ENCODE results near the gene ZMYM4. TPM values are rescaled to one million over a fixed set of nuclear protein-coding genes. Genes with fewer than 3 reads are reported as not detected.

ZMYM4 gene
- polyA plus RNA-seq, 1 experiment = 58.3 TPM

GRCh38 chr1:35406103-35406502 lies 137.6 kb downstream of the ZMYM4 start:
- ChIA-PET POLR2A (no interaction called here), CTCF (interaction anchor here (1.8 kb wide), 1 partner anchor 204 kb away, joined by 6 read pairs; no protein-coding TSS in a partner anchor)
- no peaks in the 10 kb centered on the region for H3K9me3 ChIP-seq (ENCODE audit: control insufficient read depth, insufficient read depth, low read length)
- H3K27ac ChIP-seq (ENCODE audit: low read depth, low read length) = no peak overlapping the region
- H3K4me3 ChIP-seq (ENCODE audit: low read depth, low read length) = no peak overlapping the region
- TF ChIP-seq CTCF (IDR thresholded peaks at IDR 0.05; ENCODE audit: low read depth, low read length) = no peak
- H3K27me3 ChIP-seq (ENCODE audit: control insufficient read depth, insufficient read depth, low read length) = no peaks in the 10 kb centered on the region
- no peak for DNase-seq (ENCODE audit: low read depth, low spot score)

GRCh38 chr1:35407743-35408142 lies 139.2 kb downstream of the ZMYM4 start:
- TF ChIP-seq CTCF (IDR thresholded peaks at IDR 0.05; ENCODE audit: low read depth, low read length) = no peak
- ChIA-PET POLR2A (no interaction called here), CTCF (interaction anchor here (1.8 kb wide), 1 partner anchor 206 kb away, joined by 6 read pairs; no protein-coding TSS in a partner anchor)
- Histone ChIP-seq H3K9me3 (ENCODE audit: control insufficient read depth, insufficient read depth, low read length) (no peaks in the 10 kb centered on the region), H3K4me3 (ENCODE audit: low read depth, low read length) (no peak overlapping the region), H3K27me3 (ENCODE audit: control insufficient read depth, insufficient read depth, low read length) (no peaks in the 10 kb centered on the region), H3K27ac (ENCODE audit: low read depth, low read length) (no peak overlapping the region)
- DNase-seq (ENCODE audit: low read depth, low spot score) = no peak

- DNase-seq (ENCODE audit: low read depth, low spot score) = no peak
- POLR2A ChIA-PET = no interaction called here
- no peak overlapping the region for H3K27ac ChIP-seq (ENCODE audit: low read depth, low read length)
- H3K27me3 ChIP-seq (ENCODE audit: control insufficient read depth, insufficient read depth, low read length) = no peaks in the 10 kb centered on the region
- H3K4me3 ChIP-seq (ENCODE audit: low read depth, low read length) = no peak overlapping the region
- TF ChIP-seq CTCF (IDR thresholded peaks at IDR 0.05; ENCODE audit: low read depth, low read length) = no peak
- CTCF ChIA-PET = no interaction called here
- no peaks in the 10 kb centered on the region for H3K9me3 ChIP-seq (ENCODE audit: control insufficient read depth, insufficient read depth, low read length)
Measured at GRCh38 chr1:35408925-35409324, 140.4 kb downstream of the ZMYM4 start.

GRCh38 chr1:35426097-35426586 lies 157.6 kb downstream of the ZMYM4 start:
- TF ChIP-seq CTCF (IDR thresholded peaks at IDR 0.05; ENCODE audit: low read depth, low read length) = no peak
- POLR2A ChIA-PET = no interaction called here
- CTCF ChIA-PET = interaction anchor here (0.6 kb wide), 1 partner anchor 21 kb away, joined by 7 read pairs; no protein-coding TSS in a partner anchor
- Histone ChIP-seq H3K4me3 (ENCODE audit: low read depth, low read length) (no peak overlapping the region), H3K27me3 (ENCODE audit: control insufficient read depth, insufficient read depth, low read length) (no peaks in the 10 kb centered on the region), H3K9me3 (ENCODE audit: control insufficient read depth, insufficient read depth, low read length) (no peaks in the 10 kb centered on the region), H3K27ac (ENCODE audit: low read depth, low read length) (no peak overlapping the region)
- DNase-seq (ENCODE audit: low read depth, low spot score) = no peak

GRCh38 chr1:35428360-35428759 lies 159.9 kb downstream of the ZMYM4 start:
- Histone ChIP-seq H3K27me3 (ENCODE audit: control insufficient read depth, insufficient read depth, low read length) (no peaks in the 10 kb centered on the region), H3K27ac (ENCODE audit: low read depth, low read length) (no peak overlapping the region), H3K9me3 (ENCODE audit: control insufficient read depth, insufficient read depth, low read length) (no peaks in the 10 kb centered on the region), H3K4me3 (ENCODE audit: low read depth, low read length) (no peak overlapping the region)
- no peak for TF ChIP-seq CTCF (IDR thresholded peaks at IDR 0.05; ENCODE audit: low read depth, low read length)
- ChIA-PET CTCF (no interaction called here), POLR2A (no interaction called here)
- DNase-seq (ENCODE audit: low read depth, low spot score) = no peak
